HG02973 (cell line): ENCODE results near the gene USP17L28.
"Not testable (repeated sequence)": the region's sequence is repeated elsewhere in the genome, so short reads cannot be mapped to it uniquely, and the experiment has no call there.

Experiments used
- ATAC-seq: cut with Tn5 transposase; IDR thresholded peaks from one replicate; pipeline ENCODE4 v1.9.1; 2021; ENCODE audit warnings: moderate library complexity; ENCODE audit not compliant: unreplicated experiment

USP17L28 gene, protein sequence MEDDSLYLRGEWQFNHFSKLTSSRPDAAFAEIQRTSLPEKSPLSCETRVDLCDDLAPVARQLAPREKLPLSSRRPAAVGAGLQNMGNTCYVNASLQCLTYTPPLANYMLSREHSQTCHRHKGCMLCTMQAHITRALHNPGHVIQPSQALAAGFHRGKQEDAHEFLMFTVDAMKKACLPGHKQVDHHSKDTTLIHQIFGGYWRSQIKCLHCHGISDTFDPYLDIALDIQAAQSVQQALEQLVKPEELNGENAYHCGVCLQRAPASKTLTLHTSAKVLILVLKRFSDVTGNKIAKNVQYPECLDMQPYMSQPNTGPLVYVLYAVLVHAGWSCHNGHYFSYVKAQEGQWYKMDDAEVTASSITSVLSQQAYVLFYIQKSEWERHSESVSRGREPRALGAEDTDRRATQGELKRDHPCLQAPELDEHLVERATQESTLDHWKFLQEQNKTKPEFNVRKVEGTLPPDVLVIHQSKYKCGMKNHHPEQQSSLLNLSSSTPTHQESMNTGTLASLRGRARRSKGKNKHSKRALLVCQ

DNA sequence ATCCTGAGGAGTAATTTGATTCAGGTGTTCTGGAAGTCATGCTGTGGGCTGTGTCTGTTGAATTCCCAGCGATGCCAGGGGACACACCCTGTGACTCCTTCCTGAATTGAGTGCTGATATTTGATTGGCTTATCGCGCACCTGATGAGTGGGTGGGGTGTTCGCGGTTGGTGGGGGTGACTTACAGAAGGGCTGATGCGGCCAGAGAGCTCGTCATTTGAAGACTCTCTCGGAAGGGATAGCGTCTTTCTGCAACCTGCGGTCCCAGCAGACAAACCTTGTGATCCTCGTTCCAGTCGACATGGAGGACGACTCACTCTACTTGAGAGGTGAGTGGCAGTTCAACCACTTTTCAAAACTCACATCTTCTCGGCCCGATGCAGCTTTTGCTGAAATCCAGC, at the start of gene USP17L28:
USP17L28 (plus strand) TSS at position 301 of the 400 bp plus-strand sequence; CDS start at position 301, 0 bp downstream.
- not testable (repeated sequence) for ATAC-seq

DNA sequence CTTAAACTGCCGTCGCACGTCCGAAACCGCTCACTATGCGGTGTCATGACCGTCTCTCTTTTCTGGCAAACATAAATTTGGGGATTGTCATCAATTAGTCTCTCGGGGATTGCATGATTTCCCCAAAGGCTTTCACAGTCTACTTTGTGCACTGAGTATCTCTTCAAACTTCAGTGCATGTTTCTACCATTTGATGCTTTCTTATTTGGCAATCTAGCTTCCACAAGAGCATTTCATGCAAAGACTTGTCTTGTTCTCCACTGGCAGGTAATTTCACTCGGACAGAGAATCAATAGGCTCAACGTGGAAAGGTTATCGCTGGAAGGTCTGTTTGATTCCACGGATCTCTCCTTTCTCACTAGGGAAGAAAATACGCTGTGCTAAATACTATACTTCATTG, 24.5 kb upstream of the USP17L28 start:
- ATAC-seq, result not testable (repeated sequence)

DNA sequence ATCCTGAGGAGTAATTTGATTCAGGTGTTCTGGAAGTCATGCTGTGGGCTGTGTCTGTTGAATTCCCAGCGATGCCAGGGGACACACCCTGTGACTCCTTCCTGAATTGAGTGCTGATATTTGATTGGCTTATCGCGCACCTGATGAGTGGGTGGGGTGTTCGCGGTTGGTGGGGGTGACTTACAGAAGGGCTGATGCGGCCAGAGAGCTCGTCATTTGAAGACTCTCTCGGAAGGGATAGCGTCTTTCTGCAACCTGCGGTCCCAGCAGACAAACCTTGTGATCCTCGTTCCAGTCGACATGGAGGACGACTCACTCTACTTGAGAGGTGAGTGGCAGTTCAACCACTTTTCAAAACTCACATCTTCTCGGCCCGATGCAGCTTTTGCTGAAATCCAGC, 23.8 kb upstream of the USP17L28 start, which contains the start of gene USP17L24:
USP17L24 (plus strand) TSS at position 301 of the 400 bp plus-strand sequence; CDS start at position 301, 0 bp downstream.
- ATAC-seq, result not testable (repeated sequence)

DNA sequence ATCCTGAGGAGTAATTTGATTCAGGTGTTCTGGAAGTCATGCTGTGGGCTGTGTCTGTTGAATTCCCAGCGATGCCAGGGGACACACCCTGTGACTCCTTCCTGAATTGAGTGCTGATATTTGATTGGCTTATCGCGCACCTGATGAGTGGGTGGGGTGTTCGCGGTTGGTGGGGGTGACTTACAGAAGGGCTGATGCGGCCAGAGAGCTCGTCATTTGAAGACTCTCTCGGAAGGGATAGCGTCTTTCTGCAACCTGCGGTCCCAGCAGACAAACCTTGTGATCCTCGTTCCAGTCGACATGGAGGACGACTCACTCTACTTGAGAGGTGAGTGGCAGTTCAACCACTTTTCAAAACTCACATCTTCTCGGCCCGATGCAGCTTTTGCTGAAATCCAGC, 19.1 kb upstream of the USP17L28 start, which contains the start of gene USP17L25:
USP17L25 (plus strand) TSS at position 301 of the 400 bp plus-strand sequence; CDS start at position 301, 0 bp downstream.
- not testable (repeated sequence) for ATAC-seq

DNA sequence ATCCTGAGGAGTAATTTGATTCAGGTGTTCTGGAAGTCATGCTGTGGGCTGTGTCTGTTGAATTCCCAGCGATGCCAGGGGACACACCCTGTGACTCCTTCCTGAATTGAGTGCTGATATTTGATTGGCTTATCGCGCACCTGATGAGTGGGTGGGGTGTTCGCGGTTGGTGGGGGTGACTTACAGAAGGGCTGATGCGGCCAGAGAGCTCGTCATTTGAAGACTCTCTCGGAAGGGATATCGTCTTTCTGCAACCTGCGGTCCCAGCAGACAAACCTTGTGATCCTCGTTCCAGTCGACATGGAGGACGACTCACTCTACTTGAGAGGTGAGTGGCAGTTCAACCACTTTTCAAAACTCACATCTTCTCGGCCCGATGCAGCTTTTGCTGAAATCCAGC, 14.3 kb upstream of the USP17L28 start, which contains the start of gene USP17L26:
USP17L26 (plus strand) TSS at position 301 of the 400 bp plus-strand sequence; CDS start at position 301, 0 bp downstream.
- ATAC-seq, result not testable (repeated sequence)

DNA sequence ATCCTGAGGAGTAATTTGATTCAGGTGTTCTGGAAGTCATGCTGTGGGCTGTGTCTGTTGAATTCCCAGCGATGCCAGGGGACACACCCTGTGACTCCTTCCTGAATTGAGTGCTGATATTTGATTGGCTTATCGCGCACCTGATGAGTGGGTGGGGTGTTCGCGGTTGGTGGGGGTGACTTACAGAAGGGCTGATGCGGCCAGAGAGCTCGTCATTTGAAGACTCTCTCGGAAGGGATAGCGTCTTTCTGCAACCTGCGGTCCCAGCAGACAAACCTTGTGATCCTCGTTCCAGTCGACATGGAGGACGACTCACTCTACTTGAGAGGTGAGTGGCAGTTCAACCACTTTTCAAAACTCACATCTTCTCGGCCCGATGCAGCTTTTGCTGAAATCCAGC, 9.6 kb upstream of the USP17L28 start, which contains the start of gene USP17L5:
USP17L5 (plus strand) TSS at position 301 of the 400 bp plus-strand sequence; CDS start at position 301, 0 bp downstream.
- not testable (repeated sequence) for ATAC-seq

DNA sequence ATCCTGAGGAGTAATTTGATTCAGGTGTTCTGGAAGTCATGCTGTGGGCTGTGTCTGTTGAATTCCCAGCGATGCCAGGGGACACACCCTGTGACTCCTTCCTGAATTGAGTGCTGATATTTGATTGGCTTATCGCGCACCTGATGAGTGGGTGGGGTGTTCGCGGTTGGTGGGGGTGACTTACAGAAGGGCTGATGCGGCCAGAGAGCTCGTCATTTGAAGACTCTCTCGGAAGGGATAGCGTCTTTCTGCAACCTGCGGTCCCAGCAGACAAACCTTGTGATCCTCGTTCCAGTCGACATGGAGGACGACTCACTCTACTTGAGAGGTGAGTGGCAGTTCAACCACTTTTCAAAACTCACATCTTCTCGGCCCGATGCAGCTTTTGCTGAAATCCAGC, 4.8 kb upstream of the USP17L28 start, which contains the start of gene USP17L27:
USP17L27 (plus strand) TSS at position 301 of the 400 bp plus-strand sequence; CDS start at position 301, 0 bp downstream.
- not testable (repeated sequence) for ATAC-seq

DNA sequence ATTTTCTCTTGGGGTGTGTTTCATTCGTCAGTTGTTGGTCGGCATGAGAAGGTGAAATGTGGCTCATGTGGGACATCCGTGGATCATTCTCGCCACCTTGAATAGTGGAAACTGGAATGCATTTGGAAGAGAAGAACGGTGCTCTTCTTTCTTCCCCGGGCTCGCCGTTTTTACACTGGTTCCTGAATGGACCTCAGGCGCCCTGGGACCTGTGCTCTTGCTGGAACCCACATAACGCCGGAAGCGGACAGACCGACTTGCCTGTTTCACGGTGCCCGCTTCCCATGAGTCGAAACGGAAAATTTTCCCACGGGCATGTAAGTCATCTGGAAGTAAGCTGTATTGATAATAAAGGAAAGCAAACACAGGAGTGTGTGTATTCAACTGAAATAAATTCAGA, 2.2 kb downstream of the USP17L28 start:
- ATAC-seq, result not testable (repeated sequence)

DNA sequence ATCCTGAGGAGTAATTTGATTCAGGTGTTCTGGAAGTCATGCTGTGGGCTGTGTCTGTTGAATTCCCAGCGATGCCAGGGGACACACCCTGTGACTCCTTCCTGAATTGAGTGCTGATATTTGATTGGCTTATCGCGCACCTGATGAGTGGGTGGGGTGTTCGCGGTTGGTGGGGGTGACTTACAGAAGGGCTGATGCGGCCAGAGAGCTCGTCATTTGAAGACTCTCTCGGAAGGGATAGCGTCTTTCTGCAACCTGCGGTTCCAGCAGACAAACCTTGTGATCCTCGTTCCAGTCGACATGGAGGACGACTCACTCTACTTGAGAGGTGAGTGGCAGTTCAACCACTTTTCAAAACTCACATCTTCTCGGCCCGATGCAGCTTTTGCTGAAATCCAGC, 4.6 kb downstream of the USP17L28 start, which contains the start of gene USP17L29:
USP17L29 (plus strand) TSS at position 301 of the 400 bp plus-strand sequence; CDS start at position 301, 0 bp downstream.
- not testable (repeated sequence) for ATAC-seq

DNA sequence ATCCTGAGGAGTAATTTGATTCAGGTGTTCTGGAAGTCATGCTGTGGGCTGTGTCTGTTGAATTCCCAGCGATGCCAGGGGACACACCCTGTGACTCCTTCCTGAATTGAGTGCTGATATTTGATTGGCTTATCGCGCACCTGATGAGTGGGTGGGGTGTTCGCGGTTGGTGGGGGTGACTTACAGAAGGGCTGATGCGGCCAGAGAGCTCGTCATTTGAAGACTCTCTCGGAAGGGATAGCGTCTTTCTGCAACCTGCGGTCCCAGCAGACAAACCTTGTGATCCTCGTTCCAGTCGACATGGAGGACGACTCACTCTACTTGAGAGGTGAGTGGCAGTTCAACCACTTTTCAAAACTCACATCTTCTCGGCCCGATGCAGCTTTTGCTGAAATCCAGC, 14.1 kb downstream of the USP17L28 start, which contains the start of gene USP17L30:
USP17L30 (plus strand) TSS at position 301 of the 400 bp plus-strand sequence; CDS start at position 301, 0 bp downstream.
- ATAC-seq, result not testable (repeated sequence)

DNA sequence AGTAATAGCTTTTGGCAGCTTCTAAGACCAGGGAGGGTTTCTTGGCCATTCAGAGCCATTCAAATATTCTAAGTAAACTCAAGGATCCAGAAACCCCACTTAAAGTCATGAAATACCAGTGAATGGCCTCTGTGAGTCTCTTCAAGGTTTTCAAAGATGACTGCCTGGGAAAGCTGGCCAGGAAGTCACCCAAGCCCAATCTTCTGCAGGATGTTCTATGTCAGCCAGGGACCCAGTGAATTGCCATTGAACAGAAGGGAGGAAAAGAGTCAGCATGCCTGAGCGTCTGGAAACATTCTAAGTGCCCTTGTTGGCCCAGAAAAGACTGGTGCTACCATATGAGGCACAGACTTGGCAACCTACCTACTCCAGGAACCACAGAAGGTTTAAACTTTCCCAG, 31.2 kb downstream of the USP17L28 start:
- not testable (repeated sequence) for ATAC-seq

DNA sequence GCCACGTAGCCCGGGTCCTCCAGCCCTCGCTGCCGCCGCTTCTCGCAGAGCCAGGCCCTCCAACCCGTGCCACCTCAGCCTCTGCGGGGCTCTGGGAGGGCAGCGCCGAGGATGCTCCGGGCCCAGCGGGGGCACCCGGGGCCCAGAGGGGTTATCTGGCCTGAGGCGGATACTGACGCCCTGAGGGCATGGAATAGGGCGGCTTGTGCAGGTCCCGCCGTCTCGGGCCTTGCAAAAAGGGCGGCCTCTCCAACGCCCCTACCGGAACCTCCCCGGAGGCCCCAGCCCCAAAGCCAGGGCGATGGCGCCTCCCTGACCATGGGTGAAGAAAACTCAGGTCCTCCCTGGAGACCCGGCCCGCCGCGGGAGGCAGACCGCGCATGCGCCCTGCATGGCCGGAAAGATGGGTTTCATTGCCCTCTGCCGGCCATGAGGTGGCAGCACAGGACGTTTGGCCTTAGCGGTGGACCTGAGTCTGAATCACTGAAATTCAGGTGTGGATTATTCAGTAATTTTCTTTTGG, 32.4 kb downstream of the USP17L28 start:
- not testable (repeated sequence) for ATAC-seq

DNA sequence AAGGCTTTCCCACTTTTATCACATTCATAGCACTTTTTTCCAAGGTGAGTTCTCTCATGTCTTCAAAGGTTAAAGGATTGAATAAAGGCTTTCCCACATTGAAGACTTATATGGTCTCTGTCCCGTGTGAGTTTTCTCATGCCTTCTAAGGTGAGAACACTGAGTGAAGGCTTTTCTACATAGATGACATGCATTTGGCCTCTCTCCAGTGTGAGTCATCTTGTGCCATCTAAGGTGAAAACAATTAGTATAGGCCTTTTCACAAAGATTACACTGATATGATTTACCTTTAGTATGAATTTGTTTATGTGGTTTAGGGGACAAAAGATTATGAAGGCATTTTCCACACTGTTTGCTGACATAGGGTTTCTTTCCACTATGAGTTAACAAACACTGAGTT, 35.4 kb downstream of the USP17L28 start:
- no peak for ATAC-seq

DNA sequence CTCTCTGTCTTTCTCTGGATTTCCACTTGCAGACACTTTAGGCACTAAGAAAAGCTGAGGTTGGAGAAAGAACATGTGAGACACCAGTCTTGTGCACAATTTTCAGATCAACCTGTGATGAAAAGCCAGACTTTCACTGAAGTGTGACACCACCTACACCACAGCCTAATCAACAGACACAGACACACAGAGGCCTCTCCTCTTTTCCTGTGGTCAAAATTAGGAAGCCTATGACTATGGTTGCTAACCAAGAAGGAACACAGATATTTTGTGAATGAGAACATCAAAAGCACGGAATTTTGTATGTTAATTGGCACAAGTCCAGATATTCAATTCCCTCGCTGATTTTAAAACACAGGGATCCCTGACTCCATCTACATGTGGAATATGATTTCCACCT, 40.3 kb downstream of the USP17L28 start:
- not testable (repeated sequence) for ATAC-seq
